HCT116 (cell line): Measurements from ENCODE around the gene ICOSLG. TPM values are rescaled to one million over a fixed set of nuclear protein-coding genes. Genes with fewer than 3 reads are reported as not detected.

Experiments
- ATAC-seq: fragments of 200-7000 bp; cut with Tn5 transposase; 2 replicates; pipeline ENCODE4 v1.9.1; 2020; ENCODE audit warnings: mild to moderate bottlenecking, moderate library complexity
- BruUV-seq: library from RNA; stranded (reverse); fragments of 400-500 nt; replicated peaks from 2 replicates; lab custom pipeline; 2021; lab: Mats Ljungman, UMichigan
- CTCF ChIA-PET: fragments of 300-600 bp; sonication (Branson Sonifier 250); formaldehyde crosslinking; loops from one replicate; lab custom pipeline; 2021; ENCODE audit warnings: antibody characterized with exemption; lab: Charles Lee
- POLR2A ChIA-PET: fragments of 300-600, 350-600 bp; sonication (Branson Sonifier 250); formaldehyde crosslinking; loops from one replicate; lab custom pipeline; 2021; ENCODE audit warnings: antibody characterized with exemption; lab: Charles Lee
- RAD21 ChIA-PET, 2 experiments: fragments of 300-600 bp; sonication (Branson Sonifier 250); formaldehyde crosslinking; loops; one replicate each; lab custom pipeline; 2023; ENCODE audit warnings: low total read pairs in 2 of 2; ENCODE audit not compliant: uncharacterized antibody in 2 of 2, unreplicated experiment in 2 of 2, low non-redundant PET in 1 of 2; lab: Charles Lee
- DNase-seq: peaks from one replicate; pipeline ENCODE4 v3.0.0-alpha.2; 2010; ENCODE audit warnings: low read depth, low spot score
- H2AFZ ChIP-seq: fragments of 200-600 bp; shearing (Covaris generic), sonication (generic); 2 replicates; pipeline ENCODE4 v1.6.1; 2017; ENCODE audit warnings: low read depth, mixed run types, mixed read lengths, antibody characterized with exemption, low read length; ENCODE audit not compliant: poor library complexity, severe bottlenecking
- H3K27ac ChIP-seq: 2 replicates; pipeline ENCODE4 v1.5.1; 2012; ENCODE audit warnings: low read depth, low read length
- H3K27me3 ChIP-seq: fragments of 200-600 bp; sonication (generic); 2 replicates; pipeline ENCODE4 v1.6.1; 2016; ENCODE audit warnings: mixed run types, low read length, mixed read lengths; ENCODE audit not compliant: insufficient read depth
- H3K36me3 ChIP-seq, 2 experiments: fragments of 200-500 bp in 1 of 2; fragments of 200-600 bp in 1 of 2; sonication (Bioruptor generic) in 1 of 2; sonication (generic) in 1 of 2; 2 replicates each; pipeline versions ENCODE4 v1.5.1 to v1.6.1; 2014 to 2016; ENCODE audit warnings: low read length in 2 of 2, inconsistent platforms in 1 of 2, mixed read lengths in 1 of 2, mixed run types in 1 of 2; ENCODE audit not compliant: insufficient read depth in 2 of 2, control insufficient read depth in 1 of 2
- H3K4me1 ChIP-seq, 2 experiments: fragments of 200-600 bp in 1 of 2; sonication (generic) in 1 of 2; 2 replicates each; pipeline versions ENCODE4 v1.5.1 to v1.6.1; 2012 to 2017; ENCODE audit warnings: low read length in 2 of 2, inconsistent platforms in 1 of 2, mild to moderate bottlenecking in 1 of 2, mixed read lengths in 1 of 2, mixed run types in 1 of 2, moderate library complexity in 1 of 2; ENCODE audit not compliant: insufficient read depth in 2 of 2, control insufficient read depth in 1 of 2
- H3K4me2 ChIP-seq: fragments of 200-600 bp; sonication (generic); 2 replicates; pipeline ENCODE4 v1.6.1; 2017; ENCODE audit warnings: mixed run types, low read length, mixed read lengths
- H3K4me3 ChIP-seq, 2 experiments: fragments of 200-600 bp in 1 of 2; sonication (generic) in 1 of 2; replicated peaks in 1 of 2; 2 replicates each; pipeline ENCODE4 v1.5.1; 2011 to 2016; ENCODE audit warnings: low read length in 2 of 2, control low read depth in 1 of 2, low read depth in 1 of 2, mild to moderate bottlenecking in 1 of 2, mixed read lengths in 1 of 2, mixed run types in 1 of 2
- H3K79me2 ChIP-seq: fragments of 200-600 bp; sonication (generic); 2 replicates; pipeline ENCODE4 v1.6.1; 2017; ENCODE audit warnings: mild to moderate bottlenecking, mixed run types, low read length, moderate library complexity, mixed read lengths; ENCODE audit not compliant: insufficient read depth
- H3K9ac ChIP-seq: fragments of 200-600 bp; sonication (generic); 2 replicates; pipeline ENCODE4 v1.6.1; 2016; ENCODE audit warnings: low read length, mixed read lengths
- H3K9me2 ChIP-seq: fragments of 200-600 bp; sonication (generic), shearing (Covaris generic); 2 replicates; pipeline ENCODE4 v1.6.1; 2017; ENCODE audit warnings: mixed run types, mild to moderate bottlenecking, moderate library complexity; ENCODE audit not compliant: insufficient read depth
- H3K9me3 ChIP-seq, 2 experiments: fragments of 200-500 bp in 1 of 2; fragments of 200-600 bp in 1 of 2; sonication (Bioruptor generic) in 1 of 2; sonication (generic) in 1 of 2; 2 replicates each; pipeline ENCODE4 v1.6.1; 2014 to 2017; ENCODE audit warnings: low read length in 2 of 2, mixed read lengths in 2 of 2, inconsistent platforms in 1 of 2, low read depth in 1 of 2, mild to moderate bottlenecking in 1 of 2, mixed run types in 1 of 2, moderate library complexity in 1 of 2; ENCODE audit not compliant: control insufficient read depth in 1 of 2, insufficient read depth in 1 of 2
- H4K20me1 ChIP-seq: fragments of 200-600 bp; sonication (generic), shearing (Covaris generic); 2 replicates; pipeline ENCODE4 v1.6.1; 2017; ENCODE audit warnings: mixed run types, mild to moderate bottlenecking, moderate library complexity; ENCODE audit not compliant: insufficient read depth
- CBX3 ChIP-seq: IDR thresholded peaks from 2 replicates; pipeline ENCODE4 v1.6.1; 2012; ENCODE audit warnings: low read depth
- CEBPB ChIP-seq: IDR thresholded peaks from 2 replicates; pipeline ENCODE4 v1.6.1; 2012; ENCODE audit warnings: low read depth
- EGR1 ChIP-seq: IDR thresholded peaks from 2 replicates; pipeline ENCODE4 v1.6.1; 2012; ENCODE audit warnings: low read depth
- ELF1 ChIP-seq: IDR thresholded peaks from 2 replicates; pipeline ENCODE4 v1.6.1; 2012; ENCODE audit warnings: low read depth, borderline replicate concordance
- EZH2 ChIP-seq: fragments of 200-600 bp; sonication (generic); IDR thresholded peaks from 2 replicates; pipeline ENCODE4 v1.6.1; 2017; ENCODE audit warnings: antibody characterized with exemption, mixed run types
- EZH2phosphoT487 ChIP-seq: fragments of 200-600 bp; IDR thresholded peaks from 2 replicates; pipeline ENCODE4 v1.6.1; 2018; ENCODE audit warnings: antibody characterized with exemption, borderline replicate concordance
- JUND ChIP-seq: IDR thresholded peaks from 2 replicates; pipeline ENCODE4 v1.6.1; 2012
- POLR2A ChIP-seq: IDR thresholded peaks from 2 replicates; pipeline ENCODE4 v1.7.0; 2011; ENCODE audit warnings: borderline replicate concordance; ENCODE audit not compliant: insufficient read depth, insufficient read length; ENCODE audit errors: extremely low read depth
- POLR2AphosphoS5 ChIP-seq: IDR thresholded peaks from 2 replicates; pipeline ENCODE4 v1.6.1; 2011; ENCODE audit warnings: mild to moderate bottlenecking, low read depth, low read length, moderate library complexity
- RAD21 ChIP-seq: IDR thresholded peaks from 2 replicates; pipeline ENCODE4 v1.6.1; 2012; ENCODE audit warnings: low read depth, mild to moderate bottlenecking
- SIN3A ChIP-seq: IDR thresholded peaks from 2 replicates; pipeline ENCODE4 v1.6.1; 2012; ENCODE audit warnings: low read depth
- SP1 ChIP-seq: IDR thresholded peaks from 2 replicates; pipeline ENCODE4 v1.6.1; 2012; ENCODE audit warnings: low read depth
- SRF ChIP-seq: IDR thresholded peaks from 2 replicates; pipeline ENCODE4 v1.6.1; 2012; ENCODE audit warnings: low read depth
- YY1 ChIP-seq: IDR thresholded peaks from 2 replicates; pipeline ENCODE4 v1.6.1; 2011; ENCODE audit warnings: low read length, low read depth, moderate library complexity, mild to moderate bottlenecking; ENCODE audit not compliant: insufficient replicate concordance; ENCODE audit errors: extremely low read depth
- ZFX ChIP-seq: fragments of 450-650 bp; IDR thresholded peaks from 2 replicates; pipeline ENCODE4 v1.6.1; 2017
- intact Hi-C: fragments of 100-400 bp; cut with micrococcal nuclease; formaldehyde crosslinking; loops from 2 replicates; pipeline ENCODE4 v1.10.0; 2022
- total RNA-seq: library from RNA; stranded (reverse); gene quantifications from one replicate; pipeline ENCODE4 v1.2.1, GENCODE V29; 2021; ENCODE audit not compliant: unreplicated experiment
- TF ChIP-seq, protein P1 (sequence below): IDR thresholded peaks from 2 replicates; pipeline ENCODE4 v1.6.1; 2012
- TF ChIP-seq, protein P2 (sequence below): IDR thresholded peaks from 2 replicates; pipeline ENCODE4 v1.6.1; 2011; ENCODE audit warnings: mild to moderate bottlenecking, low read length, moderate library complexity; ENCODE audit not compliant: insufficient replicate concordance; ENCODE audit errors: extremely low read depth
- TF ChIP-seq, protein P3 (sequence below): IDR thresholded peaks from 2 replicates; pipeline ENCODE4 v1.6.1; 2012

The ICOSLG gene
- total RNA-seq, 1 experiment from 2014 or later, result 4.7 TPM

DNA sequence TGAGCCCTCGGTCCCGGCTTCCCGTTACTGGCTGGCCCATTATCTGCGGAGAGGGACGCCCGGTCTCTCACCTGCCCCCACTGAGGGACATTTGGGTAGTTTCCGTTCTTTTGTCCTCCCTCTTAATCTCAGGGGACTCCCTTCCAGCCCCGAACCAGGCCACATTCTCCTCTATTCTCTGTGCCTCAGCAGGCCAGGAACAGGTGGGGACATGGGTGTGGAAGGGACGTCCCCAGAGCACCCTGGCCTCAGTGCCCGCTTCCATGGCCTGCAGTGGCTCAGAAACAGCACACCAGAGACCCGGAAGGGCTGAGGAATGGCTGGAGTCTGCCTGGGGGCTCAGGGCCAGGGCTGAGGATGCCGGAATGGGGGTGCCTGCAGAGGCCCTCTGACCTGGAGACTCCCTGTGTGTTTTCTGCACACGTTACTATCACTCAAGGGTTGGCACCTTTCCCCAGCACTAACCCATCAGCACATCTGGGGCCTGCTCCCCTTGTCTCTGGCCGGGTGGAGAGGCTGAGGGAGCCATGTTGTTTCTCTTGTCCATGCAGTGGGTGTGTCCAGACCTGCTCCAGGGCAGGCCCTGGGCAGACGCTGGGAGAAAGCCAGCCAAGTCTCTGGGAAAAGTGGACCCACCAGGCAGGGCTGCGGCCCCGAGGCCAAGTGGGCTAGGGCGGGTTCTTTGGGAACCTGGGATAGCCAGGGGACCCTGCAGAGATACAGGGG lies 31.0 kb upstream of the ICOSLG start:
- Histone ChIP-seq H3K27ac (no peak overlapping the region), H3K4me2 (no peak overlapping the region), H3K36me3 (no peaks in the 10 kb centered on the region), H3K4me1 (no peaks in the 10 kb centered on the region), H2AFZ (no peak overlapping the region), H4K20me1 (no peaks in the 10 kb centered on the region), H3K9me2 (no peaks in the 10 kb centered on the region), H3K27me3 (no peaks in the 10 kb centered on the region), H3K79me2 (no peaks in the 10 kb centered on the region), H3K4me3 (no peak overlapping the region), H3K9me3 (no peaks in the 10 kb centered on the region), H3K9ac (no peak overlapping the region)
- ATAC-seq (no peak), DNase-seq (no peak)
- CTCF ChIA-PET, result no interaction called here
- POLR2A ChIA-PET, result no interaction called here
- intact Hi-C loops, result no loop called here
- no TSS peak for BruUV-seq
- RAD21 ChIA-PET, result no interaction called here
- no peak for TF ChIP-seq EZH2
- TF ChIP-seq YY1, result no peak
- TF ChIP-seq RAD21, result no peak
- TF ChIP-seq POLR2AphosphoS5, result no peak

DNA sequence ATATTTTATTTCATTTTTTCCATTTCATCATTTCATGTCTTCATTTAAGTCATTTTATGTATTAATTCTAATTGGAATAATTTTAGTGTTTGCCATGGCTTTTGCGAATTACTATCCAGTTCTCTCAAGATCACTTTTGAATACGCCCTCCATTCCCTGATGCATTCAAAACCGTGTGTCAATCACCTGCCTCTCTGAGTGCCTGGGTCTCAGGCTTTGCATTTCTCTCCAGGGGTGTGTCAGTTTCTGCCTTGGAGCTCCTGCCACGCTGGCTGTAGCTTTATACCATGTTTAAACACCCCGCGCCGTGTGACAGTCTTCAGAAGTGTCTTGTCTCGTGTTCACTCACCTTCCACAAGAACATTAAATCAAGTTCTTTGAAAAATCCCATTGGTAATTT lies 28.3 kb upstream of the ICOSLG start:
- Histone ChIP-seq H2AFZ (no peak overlapping the region), H3K36me3 (no peaks in the 10 kb centered on the region), H3K9me2 (no peaks in the 10 kb centered on the region), H3K79me2 (no peaks in the 10 kb centered on the region), H4K20me1 (no peaks in the 10 kb centered on the region)
- ATAC-seq, result no peak
- CTCF ChIA-PET, result no interaction called here
- TF ChIP-seq, protein P1, sequence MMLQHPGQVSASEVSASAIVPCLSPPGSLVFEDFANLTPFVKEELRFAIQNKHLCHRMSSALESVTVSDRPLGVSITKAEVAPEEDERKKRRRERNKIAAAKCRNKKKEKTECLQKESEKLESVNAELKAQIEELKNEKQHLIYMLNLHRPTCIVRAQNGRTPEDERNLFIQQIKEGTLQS, result no peak
- TF ChIP-seq, protein P2, sequence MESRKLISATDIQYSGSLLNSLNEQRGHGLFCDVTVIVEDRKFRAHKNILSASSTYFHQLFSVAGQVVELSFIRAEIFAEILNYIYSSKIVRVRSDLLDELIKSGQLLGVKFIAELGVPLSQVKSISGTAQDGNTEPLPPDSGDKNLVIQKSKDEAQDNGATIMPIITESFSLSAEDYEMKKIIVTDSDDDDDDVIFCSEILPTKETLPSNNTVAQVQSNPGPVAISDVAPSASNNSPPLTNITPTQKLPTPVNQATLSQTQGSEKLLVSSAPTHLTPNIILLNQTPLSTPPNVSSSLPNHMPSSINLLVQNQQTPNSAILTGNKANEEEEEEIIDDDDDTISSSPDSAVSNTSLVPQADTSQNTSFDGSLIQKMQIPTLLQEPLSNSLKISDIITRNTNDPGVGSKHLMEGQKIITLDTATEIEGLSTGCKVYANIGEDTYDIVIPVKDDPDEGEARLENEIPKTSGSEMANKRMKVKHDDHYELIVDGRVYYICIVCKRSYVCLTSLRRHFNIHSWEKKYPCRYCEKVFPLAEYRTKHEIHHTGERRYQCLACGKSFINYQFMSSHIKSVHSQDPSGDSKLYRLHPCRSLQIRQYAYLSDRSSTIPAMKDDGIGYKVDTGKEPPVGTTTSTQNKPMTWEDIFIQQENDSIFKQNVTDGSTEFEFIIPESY, result no peak
- TF ChIP-seq ZFX (no peak), YY1 (no peak), SRF (no peak), CBX3 (no peak), ELF1 (no peak), SIN3A (no peak), EZH2phosphoT487 (no peak), POLR2A (no peak), CEBPB (no peak), JUND (no peak), SP1 (no peak), EGR1 (no peak)
- TF ChIP-seq, protein P3, sequence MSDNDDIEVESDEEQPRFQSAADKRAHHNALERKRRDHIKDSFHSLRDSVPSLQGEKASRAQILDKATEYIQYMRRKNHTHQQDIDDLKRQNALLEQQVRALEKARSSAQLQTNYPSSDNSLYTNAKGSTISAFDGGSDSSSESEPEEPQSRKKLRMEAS, result no peak
- TF ChIP-seq, all 23 proteins: peak for 0
- ChIA-PET RAD21 (no interaction called here), POLR2A (no interaction called here)
- BruUV-seq, result no TSS peak
- no peaks in the 10 kb centered on the region for H3K4me1 ChIP-seq
- no peak overlapping the region for H3K4me3 ChIP-seq
- H3K4me2 ChIP-seq, result no peak overlapping the region
- H3K27me3 ChIP-seq, result no peaks in the 10 kb centered on the region
- intact Hi-C loops, result no loop called here
- no peak overlapping the region for H3K9ac ChIP-seq
- no peak for DNase-seq
- no peak overlapping the region for H3K27ac ChIP-seq
- H3K9me3 ChIP-seq, result no peaks in the 10 kb centered on the region
